ENCODE measurements around the gene GAS2L3. TPM values are rescaled to one million over a fixed set of nuclear protein-coding genes. Genes with fewer than 3 reads are reported as not detected.

Gene GAS2L3
- total and polyA plus RNA-seq, 2 of the 13 experiments (the other 11 are each of a cell fraction or from before 2014, with no cell fraction given): 7.0 to 20.8 TPM

- 0 out of 2 replicates have a peak, but pooled peaks have one; percentile 13 for TF ChIP-seq ZNF777 (CRISPR knock-in tag; IDR thresholded peaks at IDR 0.05)
- no peak for TF ChIP-seq ZKSCAN5 (CRISPR knock-in tag; IDR thresholded peaks at IDR 0.05)
- TF ChIP-seq MAFG (CRISPR knock-in tag; IDR thresholded peaks at IDR 0.05): no peak
- no peak; the same call in 1 of the 2 replicates for TF ChIP-seq KAT7 (CRISPR knock-in tag; IDR thresholded peaks at IDR 0.05; ENCODE audit: borderline replicate concordance)
- TF ChIP-seq ASH2L (IDR thresholded peaks at IDR 0.05; ENCODE audit: insufficient read length, low read depth, low read length): peak; percentile 85
- TF ChIP-seq NR2F1 (CRISPR knock-in tag; IDR thresholded peaks at IDR 0.05): 0 out of 4 replicates have a peak, but pooled peaks of 1 of the 2 experiments have one; percentile 7
- TF ChIP-seq ZGPAT (CRISPR knock-in tag; IDR thresholded peaks at IDR 0.05): peak; percentile 91
- TF ChIP-seq ETV5 (CRISPR knock-in tag; IDR thresholded peaks at IDR 0.05; ENCODE audit: borderline replicate concordance): no peak
- peak; percentile 21; the same call in 1 of the 2 replicates for TF ChIP-seq ZNF143 (CRISPR knock-in tag; IDR thresholded peaks at IDR 0.05)
- TF ChIP-seq RXRA (CRISPR knock-in tag; IDR thresholded peaks at IDR 0.05): peak; percentile 65; the same call in 1 of the 2 replicates
- TF ChIP-seq ZFP36L2 (CRISPR knock-in tag; IDR thresholded peaks at IDR 0.05): 0 out of 2 replicates have a peak, but pooled peaks have one; percentile 27
- TF ChIP-seq ZNF749 (CRISPR knock-in tag; IDR thresholded peaks at IDR 0.05; ENCODE audit: borderline replicate concordance): peak; percentile 81; the same call in 1 of the 2 replicates
- peak; percentile 77 for TF ChIP-seq TFE3 (CRISPR knock-in tag; IDR thresholded peaks at IDR 0.05)
- TF ChIP-seq ZNF546 (CRISPR knock-in tag; conservative IDR thresholded peaks at IDR 0.05): peak; percentile 79; the same call in 1 of the 2 replicates
- TF ChIP-seq GTF2F1 (IDR thresholded peaks at IDR 0.05; ENCODE audit: low read length): 0 out of 2 replicates have a peak, but pooled peaks have one; percentile 47
- no peak for TF ChIP-seq ZNF800 (CRISPR knock-in tag; IDR thresholded peaks at IDR 0.05)
- TF ChIP-seq ZMYM3 (CRISPR knock-in tag; IDR thresholded peaks at IDR 0.05): 0 out of 2 replicates have a peak, but pooled peaks have one; percentile 12
- TF ChIP-seq ZNF589 (CRISPR knock-in tag; conservative IDR thresholded peaks at IDR 0.05): 0 out of 2 replicates have a peak, but pooled peaks have one; percentile 33
- peak; percentile 83; the same call in 1 of the 2 replicates for TF ChIP-seq BATF2 (CRISPR knock-in tag; IDR thresholded peaks at IDR 0.05)
- TF ChIP-seq THAP7 (CRISPR knock-in tag; IDR thresholded peaks at IDR 0.05): no peak; the same call in 1 of the 2 replicates
Measured at GRCh38 chr12:100573292-100574186, at the start of gene GAS2L3 (continued).
